NCI-H146 treated with DMSO at 0.1 percent for 48 hours (cell line): ENCODE data around the gene TMCO4.

ENCODE experiments used
- DNase-seq: peaks from one replicate; lab custom pipeline; 2025; ENCODE audit not compliant: unreplicated experiment; lab: John Stamatoyannopoulos, UW

TMCO4 gene

GRCh38 chr1:19689085-19689757 is 110.5 kb downstream of the TMCO4 start:
- DNase-seq: peak; percentile 12

GRCh38 chr1:19688041-19688842 is 111.5 kb downstream of the TMCO4 start:
- DNase-seq: no peak

- DNase-seq: no peak
Observed at GRCh38 chr1:19687414-19687813, 112.3 kb downstream of the TMCO4 start.

- DNase-seq: no peak
Observed at GRCh38 chr1:19685994-19686393, 113.7 kb downstream of the TMCO4 start.

- no peak for DNase-seq
Observed at GRCh38 chr1:19684677-19685076, 115.0 kb downstream of the TMCO4 start.

- DNase-seq: no peak
Observed at GRCh38 chr1:19683351-19683750, 116.4 kb downstream of the TMCO4 start.

- no peak for DNase-seq
Observed at GRCh38 chr1:19682901-19683300, 116.8 kb downstream of the TMCO4 start.

- DNase-seq: no peak
Observed at GRCh38 chr1:19682257-19682656, 117.5 kb downstream of the TMCO4 start.

GRCh38 chr1:19680644-19681043 is 119.1 kb downstream of the TMCO4 start:
- DNase-seq: no peak

GRCh38 chr1:19679691-19680090 is 120.0 kb downstream of the TMCO4 start:
- DNase-seq: no peak

- DNase-seq: no peak
Observed at GRCh38 chr1:19678931-19679453, 120.7 kb downstream of the TMCO4 start.

GRCh38 chr1:19678493-19678892 is 121.2 kb downstream of the TMCO4 start:
- DNase-seq: peak; percentile 59

- no peak for DNase-seq
Observed at GRCh38 chr1:19676438-19676922, 123.2 kb downstream of the TMCO4 start.

GRCh38 chr1:19675797-19676196 is 123.9 kb downstream of the TMCO4 start:
- no peak for DNase-seq

GRCh38 chr1:19672237-19672636 is 127.5 kb downstream of the TMCO4 start:
- DNase-seq: no peak

GRCh38 chr1:19670787-19671186 is 128.9 kb downstream of the TMCO4 start:
- no peak for DNase-seq

- no peak for DNase-seq
Observed at GRCh38 chr1:19668888-19669287, 130.8 kb downstream of the TMCO4 start.

GRCh38 chr1:19665496-19666465 is 133.9 kb downstream of the TMCO4 start:
- DNase-seq: no peak

- no peak for DNase-seq
Observed at GRCh38 chr1:19665186-19665495, 134.6 kb downstream of the TMCO4 start.

GRCh38 chr1:19664453-19665185 is 135.1 kb downstream of the TMCO4 start, which contains the start of gene HTR6:
Gene HTR6 (plus strand): TSS chr1:19664875. CDS start chr1:19665754, 879 bp downstream.
- DNase-seq: no peak
